ENCODE measurements around the gene ZNF292. TPM values are rescaled to one million over a fixed set of nuclear protein-coding genes. Genes with fewer than 3 reads are reported as not detected.

The ZNF292 gene
- total and polyA plus RNA-seq, 2 donors (not counting 3 experiments of a cell fraction or from before 2014, with no cell fraction given), result 3.5 to 24.9 TPM

DNA sequence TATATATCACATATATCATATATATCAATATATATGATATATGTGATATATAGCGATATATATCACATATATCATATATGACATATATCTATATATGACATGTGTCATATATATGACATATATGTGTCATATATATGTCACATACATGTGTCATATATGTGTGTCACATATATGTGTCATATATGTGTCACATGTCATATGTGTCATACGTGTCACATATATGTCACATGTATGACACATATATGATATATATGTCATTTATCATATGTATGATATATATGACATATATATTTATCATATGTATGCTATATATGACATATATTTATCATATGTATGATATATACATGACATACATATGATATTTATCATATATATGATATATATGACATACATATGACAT lies 27.6 kb upstream of the ZNF292 start:
- H3K27me3 ChIP-seq (ENCODE audit: control insufficient read depth in 2 of 2, insufficient read depth in 2 of 2, low read length in 2 of 2), result peaks cover 2 to 3% of the 10 kb centered on the region in 2 experiments
- BruUV-seq (replicated peaks), result no TSS peak
- H3K9me1 ChIP-seq (replicated peaks; ENCODE audit: control insufficient read depth, extremely low read depth, insufficient read depth, low read length), result no peaks in the 10 kb centered on the region
- dilution Hi-C loops (cut with MboI; ENCODE audit: extremely low pct_ligation_motif_present, low sequenced_read_pairs), result no loop called here
- no peak overlapping the region for H3K4me3 ChIP-seq (replicated peaks in 1 of 3; ENCODE audit: insufficient read depth in 1 of 3, low read depth in 1 of 3, low read length in 3 of 3)
- no peaks in the 10 kb centered on the region for H3K9me3 ChIP-seq (replicated peaks; ENCODE audit: control insufficient read depth, insufficient read depth, low read length)
- H3K4me1 ChIP-seq (ENCODE audit: control insufficient read depth, extremely low read depth, insufficient read depth, low read length), result no peaks in the 10 kb centered on the region
- intact Hi-C loops (cut with micrococcal nuclease), result no loop called here
- H2AFZ ChIP-seq (ENCODE audit: low read depth, low read length), result no peak overlapping the region
- H3K4me2 ChIP-seq (ENCODE audit: insufficient read depth, low read length), result no peak overlapping the region
- ChIA-PET POLR2A (no interaction called here), CTCF (no interaction called here)
- DNase-seq (ENCODE audit: low read depth, low spot score) (no peak), FAIRE-seq (no peak)
- no peak overlapping the region for H3K27ac ChIP-seq (ENCODE audit: insufficient read depth, low read depth, low read length)
- H3K36me3 ChIP-seq (ENCODE audit: control insufficient read depth in 2 of 2, extremely low read depth in 1 of 2, insufficient read depth in 2 of 2, low read length in 2 of 2), result no peaks in the 10 kb centered on the region
- no peak overlapping the region for H3K9ac ChIP-seq (replicated peaks; ENCODE audit: extremely low read depth, insufficient read depth, low read length)
- H3K79me2 ChIP-seq (ENCODE audit: control insufficient read depth, insufficient read depth, low read length), result no peaks in the 10 kb centered on the region
- TF ChIP-seq, protein P1, sequence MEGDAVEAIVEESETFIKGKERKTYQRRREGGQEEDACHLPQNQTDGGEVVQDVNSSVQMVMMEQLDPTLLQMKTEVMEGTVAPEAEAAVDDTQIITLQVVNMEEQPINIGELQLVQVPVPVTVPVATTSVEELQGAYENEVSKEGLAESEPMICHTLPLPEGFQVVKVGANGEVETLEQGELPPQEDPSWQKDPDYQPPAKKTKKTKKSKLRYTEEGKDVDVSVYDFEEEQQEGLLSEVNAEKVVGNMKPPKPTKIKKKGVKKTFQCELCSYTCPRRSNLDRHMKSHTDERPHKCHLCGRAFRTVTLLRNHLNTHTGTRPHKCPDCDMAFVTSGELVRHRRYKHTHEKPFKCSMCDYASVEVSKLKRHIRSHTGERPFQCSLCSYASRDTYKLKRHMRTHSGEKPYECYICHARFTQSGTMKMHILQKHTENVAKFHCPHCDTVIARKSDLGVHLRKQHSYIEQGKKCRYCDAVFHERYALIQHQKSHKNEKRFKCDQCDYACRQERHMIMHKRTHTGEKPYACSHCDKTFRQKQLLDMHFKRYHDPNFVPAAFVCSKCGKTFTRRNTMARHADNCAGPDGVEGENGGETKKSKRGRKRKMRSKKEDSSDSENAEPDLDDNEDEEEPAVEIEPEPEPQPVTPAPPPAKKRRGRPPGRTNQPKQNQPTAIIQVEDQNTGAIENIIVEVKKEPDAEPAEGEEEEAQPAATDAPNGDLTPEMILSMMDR (IDR thresholded peaks at IDR 0.05; ENCODE audit: extremely low read depth in 1 of 2, insufficient read depth in 1 of 2, low read depth in 1 of 2, low read length in 2 of 2), result no peak
- TF ChIP-seq MYC (IDR thresholded peaks at IDR 0.05; ENCODE audit: low read depth, low read length) (no peak), JUN (IDR thresholded peaks at IDR 0.05; ENCODE audit: borderline replicate concordance, insufficient read depth, insufficient read length, low read depth) (no peak), FOS (IDR thresholded peaks at IDR 0.05; ENCODE audit: borderline replicate concordance, insufficient read depth, low read length) (no peak), GATA2 (IDR thresholded peaks at IDR 0.05; ENCODE audit: insufficient read depth, insufficient read length, low read depth, low read length) (no peak), POLR2AphosphoS5 (IDR thresholded peaks at IDR 0.05; ENCODE audit: insufficient read depth, low read depth, low read length) (no peak), EZH2 (IDR thresholded peaks at IDR 0.05; ENCODE audit: borderline replicate concordance, low read depth, low read length, severe bottlenecking) (no peak), POLR2A (IDR thresholded peaks at IDR 0.05; ENCODE audit: low read depth, low read length) (no peak)
- TF ChIP-seq, protein P2, sequence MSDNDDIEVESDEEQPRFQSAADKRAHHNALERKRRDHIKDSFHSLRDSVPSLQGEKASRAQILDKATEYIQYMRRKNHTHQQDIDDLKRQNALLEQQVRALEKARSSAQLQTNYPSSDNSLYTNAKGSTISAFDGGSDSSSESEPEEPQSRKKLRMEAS (IDR thresholded peaks at IDR 0.05; ENCODE audit: insufficient read depth, insufficient read length), result no peak
- H4K20me1 ChIP-seq (replicated peaks; ENCODE audit: control insufficient read depth, extremely low read depth, insufficient read depth, low read length), result no peaks in the 10 kb centered on the region
